Fibroblast of villous mesenchyme (primary cell): ENCODE data around the gene MGMT. TPM values are rescaled to one million over a fixed set of nuclear protein-coding genes. Genes with fewer than 3 reads are reported as not detected.

Experiments
- DNase-seq: peaks from one replicate; pipeline ENCODE4 v3.0.0-alpha.2; 2010; ENCODE audit warnings: low read depth
- H3K4me3 ChIP-seq: 2 replicates; pipeline ENCODE4 v1.5.1; 2011; ENCODE audit warnings: low read depth, mild to moderate bottlenecking, low read length
- CTCF ChIP-seq: IDR thresholded peaks from 2 replicates; pipeline ENCODE4 v1.5.1; 2012; ENCODE audit warnings: low read depth, mild to moderate bottlenecking, low read length; ENCODE audit not compliant: insufficient read depth
- total RNA-seq: library from RNA; depleted of rRNA; stranded (reverse); fragments of >200 nt; gene quantifications from 2 replicates; pipeline ENCODE4 v1.2.3, GENCODE V29; 2012

The MGMT gene
- total RNA-seq, 1 donor: 10.4 TPM

GRCh38 chr10:129774082-129774735 is 307.2 kb downstream of the MGMT start:
- no peak overlapping the region for H3K4me3 ChIP-seq
- no peak for DNase-seq
- no peak for TF ChIP-seq CTCF

GRCh38 chr10:129774736-129775401 is 307.8 kb downstream of the MGMT start:
- H3K4me3 ChIP-seq: no peak overlapping the region
- DNase-seq: no peak
- no peak for TF ChIP-seq CTCF

GRCh38 chr10:129775681-129776080 is 308.6 kb downstream of the MGMT start:
- no peak for DNase-seq
- H3K4me3 ChIP-seq: no peak overlapping the region
- TF ChIP-seq CTCF: no peak

GRCh38 chr10:129777687-129778086 is 310.6 kb downstream of the MGMT start:
- H3K4me3 ChIP-seq: no peak overlapping the region
- no peak for TF ChIP-seq CTCF
- no peak for DNase-seq

- no peak overlapping the region for H3K4me3 ChIP-seq
- no peak for TF ChIP-seq CTCF
- no peak for DNase-seq
These were observed 311.5 kb downstream of the MGMT start for GRCh38 chr10:129778571-129778970.

GRCh38 chr10:129779126-129780111 is 312.4 kb downstream of the MGMT start:
- DNase-seq: no peak
- no peak for TF ChIP-seq CTCF
- H3K4me3 ChIP-seq: no peak overlapping the region
